Tibial nerve (tissue), 4 donors: ENCODE data around the gene STIM1. TPM values are rescaled to one million over a fixed set of nuclear protein-coding genes. Genes with fewer than 3 reads are reported as not detected.
"Not testable (repeated sequence)": the region's sequence is repeated elsewhere in the genome, so short reads cannot be mapped to it uniquely, and the experiment has no call there.

Experiments
- DNase-seq, 2 donors: peaks; one replicate each; pipeline ENCODE4 v3.0.0-alpha.2; 2019; ENCODE audit warnings: low spot score in 2 of 2
- H3K27ac ChIP-seq, 4 donors: fragments of 200-600 bp; sonication (generic) in 3 of 4; one replicate each; pipeline ENCODE4 v1.5.1; 2017 to 2019; ENCODE audit warnings: mild to moderate bottlenecking in 1 of 4
- H3K27me3 ChIP-seq, 2 donors: fragments of 200-600 bp; sonication (generic) in 1 of 2; one replicate each; pipeline versions ENCODE4 v1.5.1 to v1.6.0; 2017 to 2019
- H3K36me3 ChIP-seq, 3 donors: fragments of 200-600 bp; sonication (generic); one replicate each; pipeline ENCODE4 v1.5.1; 2018 to 2019
- H3K4me1 ChIP-seq, 4 donors: fragments of 200-600 bp; sonication (generic) in 3 of 4; one replicate each; pipeline ENCODE4 v1.5.1; 2017 to 2019
- H3K4me3 ChIP-seq, 4 donors: fragments of 200-600 bp; sonication (generic) in 3 of 4; one replicate each; pipeline ENCODE4 v1.5.1; 2017 to 2019; ENCODE audit warnings: mild to moderate bottlenecking in 1 of 4, moderate library complexity in 1 of 4
- H3K9me3 ChIP-seq, 4 donors: fragments of 200-600 bp; sonication (generic) in 3 of 4; one replicate each; pipeline ENCODE4 v1.5.1; 2017 to 2019
- EP300 ChIP-seq, 2 donors: sonication (generic); formaldehyde crosslinking; IDR thresholded peaks; one replicate each; pipeline ENCODE4 v1.6.1; 2017; ENCODE audit warnings: antibody characterized with exemption in 2 of 2, mild to moderate bottlenecking in 1 of 2
- POLR2A ChIP-seq, 2 donors: fragments of 450-650 bp; IDR thresholded peaks; one replicate each; pipeline ENCODE4 v1.6.1; 2017; ENCODE audit warnings: antibody characterized with exemption in 2 of 2, mild to moderate bottlenecking in 2 of 2, moderate library complexity in 2 of 2
- WGBS, 2 donors: methylation state at CpG; one replicate each; pipeline ENCODE4 v1.1.5; 2018; 5-methylcytosine and 5-hydroxymethylcytosine counted together
- total RNA-seq, 4 donors: library from RNA; depleted of rRNA; stranded (reverse); fragments of >200 nt; gene quantifications; one replicate each; pipeline ENCODE4 v1.1.0, GENCODE V29; 2016
- TF ChIP-seq, protein P1 (sequence below), 5 experiments: fragments of 200-600 bp in 3 of 5; fragments of 450-650 bp in 2 of 5; sonication (generic) in 3 of 5; IDR thresholded peaks; one replicate each; pipeline ENCODE4 v1.5.1; 2016 to 2019; ENCODE audit warnings: antibody characterized with exemption in 5 of 5, mild to moderate bottlenecking in 3 of 5, moderate library complexity in 2 of 5

The STIM1 gene
- total RNA-seq, 4 donors from 2014 or later = 51.3 to 70.1 (median 59.8) TPM

DNA sequence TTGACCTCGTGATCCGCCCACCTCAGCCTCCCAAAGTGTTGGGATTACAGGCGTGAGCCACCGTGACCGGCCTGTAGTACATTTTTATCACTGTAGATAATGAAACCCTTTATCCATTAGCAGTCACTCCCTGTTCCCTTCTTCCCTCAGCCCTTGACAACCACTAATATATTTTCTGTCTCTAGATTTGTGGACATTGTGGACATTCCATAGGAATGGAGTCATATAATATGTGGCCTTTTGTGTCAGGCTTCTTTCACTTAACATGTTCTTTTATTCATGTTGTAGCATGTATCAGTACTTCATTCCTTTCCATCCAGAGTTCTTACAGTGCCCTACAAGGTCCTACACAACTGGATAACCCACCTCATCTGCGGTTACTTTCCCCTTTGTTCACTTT, 269.7 kb downstream of the STIM1 start:
- no peak for DNase-seq
- Histone ChIP-seq H3K36me3 (peaks cover 0 to 96% (median 13%) of the 10 kb centered on the region in 3 donors), H3K4me1 (no peaks in the 10 kb centered on the region), H3K27me3 (no peaks in the 10 kb centered on the region), H3K4me3 (no peak overlapping the region), H3K27ac (no peak overlapping the region), H3K9me3 (no peaks in the 10 kb centered on the region)
- WGBS, 2 donors = 72 to 78% methylated on average over 6 of the region's 6 CpGs
- no peak for TF ChIP-seq EP300 (IDR thresholded peaks at IDR 0.05)
- no peak for TF ChIP-seq POLR2A (IDR thresholded peaks at IDR 0.05)
- TF ChIP-seq, protein P1, sequence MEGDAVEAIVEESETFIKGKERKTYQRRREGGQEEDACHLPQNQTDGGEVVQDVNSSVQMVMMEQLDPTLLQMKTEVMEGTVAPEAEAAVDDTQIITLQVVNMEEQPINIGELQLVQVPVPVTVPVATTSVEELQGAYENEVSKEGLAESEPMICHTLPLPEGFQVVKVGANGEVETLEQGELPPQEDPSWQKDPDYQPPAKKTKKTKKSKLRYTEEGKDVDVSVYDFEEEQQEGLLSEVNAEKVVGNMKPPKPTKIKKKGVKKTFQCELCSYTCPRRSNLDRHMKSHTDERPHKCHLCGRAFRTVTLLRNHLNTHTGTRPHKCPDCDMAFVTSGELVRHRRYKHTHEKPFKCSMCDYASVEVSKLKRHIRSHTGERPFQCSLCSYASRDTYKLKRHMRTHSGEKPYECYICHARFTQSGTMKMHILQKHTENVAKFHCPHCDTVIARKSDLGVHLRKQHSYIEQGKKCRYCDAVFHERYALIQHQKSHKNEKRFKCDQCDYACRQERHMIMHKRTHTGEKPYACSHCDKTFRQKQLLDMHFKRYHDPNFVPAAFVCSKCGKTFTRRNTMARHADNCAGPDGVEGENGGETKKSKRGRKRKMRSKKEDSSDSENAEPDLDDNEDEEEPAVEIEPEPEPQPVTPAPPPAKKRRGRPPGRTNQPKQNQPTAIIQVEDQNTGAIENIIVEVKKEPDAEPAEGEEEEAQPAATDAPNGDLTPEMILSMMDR (IDR thresholded peaks at IDR 0.05) = no peak

DNA sequence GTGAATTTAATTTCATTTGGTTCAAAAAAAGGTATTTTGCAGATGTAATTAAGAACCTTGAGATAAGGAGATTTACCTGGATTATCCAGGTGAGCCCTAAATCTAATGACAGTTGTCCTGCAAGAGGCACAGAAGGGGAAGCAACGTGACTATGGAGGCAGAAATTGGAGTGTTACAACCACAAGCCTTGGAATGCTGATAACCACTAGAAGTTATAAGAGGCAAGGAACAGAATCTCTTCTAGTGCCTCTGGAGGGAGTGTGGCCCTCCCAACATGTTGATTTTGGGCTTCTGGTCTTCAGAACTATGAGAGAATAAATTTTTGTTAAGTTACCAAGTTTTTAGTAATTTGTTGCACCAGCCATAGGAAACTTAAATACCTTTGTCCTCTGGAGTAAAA, 271.9 kb downstream of the STIM1 start:
- no peak for DNase-seq
- TF ChIP-seq, protein P1 (IDR thresholded peaks at IDR 0.05) = no peak
- TF ChIP-seq POLR2A (IDR thresholded peaks at IDR 0.05) = no peak
- Histone ChIP-seq H3K4me1 (no peaks in the 10 kb centered on the region), H3K36me3 (peaks cover 0 to 96% (median 13%) of the 10 kb centered on the region in 3 donors), H3K27ac (no peak overlapping the region), H3K27me3 (no peaks in the 10 kb centered on the region), H3K4me3 (no peak overlapping the region), H3K9me3 (no peaks in the 10 kb centered on the region)
- WGBS, 2 donors = 90 to 93% methylated on average over 1 of the region's 1 CpG

DNA sequence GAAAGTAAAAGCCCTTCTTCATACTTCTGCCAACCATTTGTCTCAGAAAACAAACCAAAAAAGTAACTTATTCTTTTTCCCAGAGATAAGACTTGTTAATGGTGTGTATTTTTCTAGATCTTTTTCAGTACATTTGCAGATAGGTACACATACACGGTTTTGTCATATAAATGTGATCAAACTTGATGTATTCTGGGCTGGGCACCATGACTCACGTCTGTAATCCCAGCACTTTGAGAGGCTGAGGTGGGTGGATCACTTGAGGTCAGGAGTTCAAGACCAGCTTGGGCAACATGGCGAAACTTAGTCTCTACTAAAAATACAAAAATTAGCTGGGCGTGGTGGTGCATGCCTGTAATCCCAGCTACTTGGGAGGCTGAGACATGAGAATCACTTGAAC, 274.8 kb downstream of the STIM1 start:
- not testable (repeated sequence) for H3K27ac ChIP-seq, DNase-seq, H3K27me3 ChIP-seq, H3K4me3 ChIP-seq, H3K9me3 ChIP-seq, H3K4me1 ChIP-seq
- peaks cover 0 to 96% (median 11%) of the 10 kb centered on the region in 3 donors for H3K36me3 ChIP-seq
- WGBS, 2 donors = 94% methylated on average over 4 of the region's 4 CpGs

DNA sequence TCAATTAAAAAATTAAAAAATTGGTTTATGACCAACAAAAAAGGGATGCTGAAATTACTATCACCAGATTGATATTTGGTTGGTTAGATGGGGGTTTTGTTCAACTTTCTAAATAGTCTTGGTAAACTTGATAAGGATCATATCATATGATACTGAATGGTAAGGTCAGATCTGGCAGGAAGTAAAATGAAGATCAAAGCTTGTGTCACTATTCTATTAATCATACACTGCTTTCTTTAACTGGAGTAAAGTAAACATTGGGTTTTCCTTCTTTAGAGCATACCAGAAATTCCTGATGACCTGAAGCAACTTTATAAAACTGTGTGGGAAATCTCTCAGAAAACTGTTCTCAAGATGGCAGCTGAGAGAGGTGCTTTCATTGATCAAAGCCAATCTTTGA, 279.3 kb downstream of the STIM1 start:
- Histone ChIP-seq H3K36me3 (peaks cover 0 to 87% (median 13%) of the 10 kb centered on the region in 3 donors), H3K4me1 (no peaks in the 10 kb centered on the region), H3K4me3 (no peak overlapping the region), H3K9me3 (peaks cover 0 to 14% (median 0%) of the 10 kb centered on the region in 4 donors), H3K27ac (no peak overlapping the region), H3K27me3 (no peaks in the 10 kb centered on the region)
- TF ChIP-seq, protein P1 (IDR thresholded peaks at IDR 0.05) = no peak
- TF ChIP-seq POLR2A (IDR thresholded peaks at IDR 0.05) (no peak), EP300 (IDR thresholded peaks at IDR 0.05) (no peak)
- no peak for DNase-seq

DNA sequence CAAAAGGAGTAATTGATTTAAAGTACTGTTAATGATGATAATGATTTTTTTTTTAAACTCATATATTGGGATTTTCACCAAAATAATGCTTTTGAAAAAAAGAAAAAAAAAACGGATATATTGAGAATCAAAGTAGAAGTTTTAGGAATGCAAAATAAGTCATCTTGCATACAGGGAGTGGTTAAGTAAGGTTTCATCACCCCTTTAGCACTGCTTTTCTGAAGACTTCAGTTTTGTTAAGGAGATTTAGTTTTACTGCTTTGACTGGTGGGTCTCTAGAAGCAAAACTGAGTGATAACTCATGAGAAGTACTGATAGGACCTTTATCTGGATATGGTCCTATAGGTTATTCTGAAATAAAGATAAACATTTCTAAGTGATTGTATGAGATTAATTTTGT, 283.0 kb downstream of the STIM1 start:
- DNase-seq = no peak
- Histone ChIP-seq H3K27ac (no peak overlapping the region), H3K27me3 (no peaks in the 10 kb centered on the region), H3K9me3 (peaks cover 0 to 30% (median 2%) of the 10 kb centered on the region in 4 donors), H3K4me1 (no peaks in the 10 kb centered on the region), H3K36me3 (peaks cover 6 to 88% (median 13%) of the 10 kb centered on the region in 3 donors), H3K4me3 (no peak overlapping the region)
- WGBS, 2 donors = 97 to 100% methylated on average over 1 of the region's 1 CpG
- TF ChIP-seq EP300 (IDR thresholded peaks at IDR 0.05) (no peak), POLR2A (IDR thresholded peaks at IDR 0.05) (no peak)
- TF ChIP-seq, protein P1 (IDR thresholded peaks at IDR 0.05) = no peak

DNA sequence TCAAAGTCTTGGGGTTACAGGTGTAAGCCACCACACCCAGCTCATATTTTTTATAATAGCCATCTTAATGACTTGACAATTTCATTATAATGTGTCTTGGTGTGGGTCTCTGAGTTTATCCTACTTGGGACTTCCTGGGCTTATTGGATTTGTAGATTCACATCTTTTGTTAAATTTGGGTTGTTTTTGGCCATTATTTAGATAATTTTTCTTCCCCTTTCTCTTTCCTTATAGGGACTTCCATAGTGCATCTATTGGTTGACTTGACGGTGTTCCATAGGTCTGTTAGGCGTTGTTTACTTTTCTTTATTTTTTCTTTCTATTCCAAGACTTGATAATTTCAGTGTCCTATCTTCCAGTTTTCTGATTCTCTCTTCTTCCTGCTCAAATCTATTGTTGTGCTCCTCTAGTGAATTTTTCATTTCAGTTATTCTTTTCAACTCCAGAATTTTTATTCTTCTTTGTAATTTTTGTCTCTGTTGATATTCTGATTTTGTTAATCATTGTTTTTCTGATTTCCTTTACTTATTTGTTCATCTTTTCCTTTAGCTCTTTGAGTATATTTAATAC, 284.7 kb downstream of the STIM1 start:
- no peak for DNase-seq
- TF ChIP-seq, protein P1 (IDR thresholded peaks at IDR 0.05) = no peak
- TF ChIP-seq EP300 (IDR thresholded peaks at IDR 0.05) = no peak
- TF ChIP-seq POLR2A (IDR thresholded peaks at IDR 0.05) = no peak
- H3K4me3 ChIP-seq = no peak overlapping the region
- H3K27me3 ChIP-seq = no peaks in the 10 kb centered on the region
- WGBS, 2 donors = 95 to 100% methylated on average over 2 of the region's 2 CpGs
- peaks cover 0 to 30% (median 2%) of the 10 kb centered on the region in 4 donors for H3K9me3 ChIP-seq
- no peaks in the 10 kb centered on the region for H3K4me1 ChIP-seq
- no peak overlapping the region for H3K27ac ChIP-seq
- peaks cover 6 to 79% (median 8%) of the 10 kb centered on the region in 3 donors for H3K36me3 ChIP-seq
